Gastrocnemius medialis (tissue), 4 donors: Measurements from ENCODE around the gene ZNF350. TPM values are rescaled to one million over a fixed set of nuclear protein-coding genes. Genes with fewer than 3 reads are reported as not detected.
"Not testable (repeated sequence)": the region's sequence is repeated elsewhere in the genome, so short reads cannot be mapped to it uniquely, and the experiment has no call there.

Experiments used
- ATAC-seq, 2 donors: fragments of 150-250 bp; one replicate each; pipeline ENCODE4 v1.9.1; 2016
- DNase-seq, 2 donors: peaks; one replicate each; pipeline ENCODE4 v3.0.0-alpha.2; 2019
- H3K27ac ChIP-seq, 4 donors: fragments of 200-600 bp; sonication (generic); 1 replicate in 1 of 4; 2 replicates in 3 of 4; pipeline ENCODE4 v1.5.1; 2016 to 2018; ENCODE audit warnings: mild to moderate bottlenecking in 2 of 4, moderate library complexity in 1 of 4
- H3K27me3 ChIP-seq, 3 donors: fragments of 200-600 bp; sonication (generic) in 2 of 3; 1 replicate in 1 of 3; 2 replicates in 2 of 3; pipeline versions ENCODE4 v1.5.1 to v1.6.0; 2016 to 2019; ENCODE audit warnings: mild to moderate bottlenecking in 1 of 3, moderate library complexity in 1 of 3
- H3K36me3 ChIP-seq, 2 donors: fragments of 200-600 bp; sonication (generic) in 1 of 2; one replicate each; pipeline ENCODE4 v1.5.1; 2017 to 2018
- H3K4me1 ChIP-seq, 2 donors: fragments of 200-600 bp; sonication (generic) in 1 of 2; one replicate each; pipeline ENCODE4 v1.5.1; 2016 to 2017; ENCODE audit warnings: mild to moderate bottlenecking in 2 of 2
- H3K4me3 ChIP-seq, 4 donors: fragments of 200-600 bp; sonication (generic) in 3 of 4; 1 replicate in 1 of 4; 2 replicates in 3 of 4; pipeline ENCODE4 v1.5.1; 2016 to 2019; ENCODE audit warnings: mild to moderate bottlenecking in 2 of 4
- H3K9me3 ChIP-seq, 3 donors: fragments of 200-600 bp; sonication (generic) in 2 of 3; 1 replicate in 1 of 3; 2 replicates in 2 of 3; pipeline ENCODE4 v1.5.1; 2016 to 2019
- POLR2A ChIP-seq, 2 donors: fragments of 450-650 bp; IDR thresholded peaks; one replicate each; pipeline ENCODE4 v1.6.1; 2017; ENCODE audit warnings: antibody characterized with exemption in 2 of 2, mild to moderate bottlenecking in 2 of 2, moderate library complexity in 2 of 2
- in situ Hi-C, 4 donors: fragments of 200-750 bp; cut with MboI; loops; one replicate each; pipeline versions ENCODE4 v1.15.0 to v1.8.0; 2017; ENCODE audit warnings: low sequenced_read_pairs in 4 of 4
- intact Hi-C: fragments of 100-400 bp; cut with DNase I; formaldehyde crosslinking; loops from one replicate; pipeline ENCODE4 v1.15.1; 2023; ENCODE audit warnings: low total_unique reads
- total RNA-seq, 4 donors: library from RNA; depleted of rRNA; stranded (reverse); fragments of >200 nt; gene quantifications; one replicate each; pipeline versions ENCODE4 v1.1.0 to v1.2.3, GENCODE V29; 2016
- TF ChIP-seq, protein P1 (sequence below), 5 experiments: fragments of 450-650 bp in 3 of 5; fragments of 200-600 bp in 2 of 5; sonication (generic) in 2 of 5; IDR thresholded peaks in 4 of 5; conservative IDR thresholded peaks in 1 of 5; 1 replicate in 4 of 5; 2 replicates in 1 of 5; pipeline ENCODE4 v1.5.1; 2016 to 2019; ENCODE audit warnings: antibody characterized with exemption in 5 of 5, mild to moderate bottlenecking in 3 of 5, moderate library complexity in 3 of 5

Gene ZNF350
- total RNA-seq, 4 donors from 2014 or later: 1.7 to 6.0 (median 5.0) TPM

DNA sequence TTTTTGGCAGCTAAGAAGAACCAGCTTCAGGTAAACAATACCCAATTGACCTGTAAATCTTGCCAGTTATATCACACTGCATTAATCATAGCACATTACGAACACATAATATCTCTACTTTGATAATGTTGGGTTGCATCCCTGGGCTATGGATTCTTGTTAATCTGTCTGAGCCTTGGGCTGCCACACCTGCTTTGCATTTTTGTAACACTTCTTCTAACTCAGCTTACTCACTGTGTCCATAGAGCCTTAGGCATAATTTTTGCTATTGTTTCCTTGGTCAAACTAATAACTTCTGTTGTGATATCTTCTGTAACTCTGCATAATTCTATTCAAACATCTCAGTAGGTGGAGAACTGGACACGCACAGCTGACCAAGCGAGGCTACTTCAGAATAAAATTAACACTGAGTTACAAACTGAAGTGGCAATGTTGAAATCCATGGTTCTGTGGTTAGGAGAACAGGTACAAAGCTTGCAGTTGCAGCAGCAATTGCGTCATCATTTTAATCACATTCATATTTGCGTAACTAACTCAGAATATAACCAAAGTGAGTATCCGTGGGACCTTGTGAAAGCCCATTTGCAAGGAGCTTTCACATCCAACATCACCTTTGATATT lies 6.4 kb downstream of the ZNF350 start:
- Histone ChIP-seq H3K27me3 (no peaks in the 10 kb centered on the region), H3K27ac (no peak overlapping the region), H3K4me3 (no peak overlapping the region), H3K4me1 (peaks cover 2% of the 10 kb centered on the region in 2 donors), H3K9me3 (peaks cover 6 to 38% (median 16%) of the 10 kb centered on the region in 3 donors), H3K36me3 (peaks cover 0 to 56% of the 10 kb centered on the region in 2 donors)
- no peak for TF ChIP-seq POLR2A (IDR thresholded peaks at IDR 0.05)
- TF ChIP-seq, protein P1, sequence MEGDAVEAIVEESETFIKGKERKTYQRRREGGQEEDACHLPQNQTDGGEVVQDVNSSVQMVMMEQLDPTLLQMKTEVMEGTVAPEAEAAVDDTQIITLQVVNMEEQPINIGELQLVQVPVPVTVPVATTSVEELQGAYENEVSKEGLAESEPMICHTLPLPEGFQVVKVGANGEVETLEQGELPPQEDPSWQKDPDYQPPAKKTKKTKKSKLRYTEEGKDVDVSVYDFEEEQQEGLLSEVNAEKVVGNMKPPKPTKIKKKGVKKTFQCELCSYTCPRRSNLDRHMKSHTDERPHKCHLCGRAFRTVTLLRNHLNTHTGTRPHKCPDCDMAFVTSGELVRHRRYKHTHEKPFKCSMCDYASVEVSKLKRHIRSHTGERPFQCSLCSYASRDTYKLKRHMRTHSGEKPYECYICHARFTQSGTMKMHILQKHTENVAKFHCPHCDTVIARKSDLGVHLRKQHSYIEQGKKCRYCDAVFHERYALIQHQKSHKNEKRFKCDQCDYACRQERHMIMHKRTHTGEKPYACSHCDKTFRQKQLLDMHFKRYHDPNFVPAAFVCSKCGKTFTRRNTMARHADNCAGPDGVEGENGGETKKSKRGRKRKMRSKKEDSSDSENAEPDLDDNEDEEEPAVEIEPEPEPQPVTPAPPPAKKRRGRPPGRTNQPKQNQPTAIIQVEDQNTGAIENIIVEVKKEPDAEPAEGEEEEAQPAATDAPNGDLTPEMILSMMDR (IDR thresholded peaks at IDR 0.05 in 4 of 5, conservative IDR thresholded peaks at IDR 0.05 in 1 of 5): no peak
- in situ Hi-C loops: no loop called here
- DNase-seq (no peak), ATAC-seq (no peak)
- intact Hi-C loops: no loop called here

DNA sequence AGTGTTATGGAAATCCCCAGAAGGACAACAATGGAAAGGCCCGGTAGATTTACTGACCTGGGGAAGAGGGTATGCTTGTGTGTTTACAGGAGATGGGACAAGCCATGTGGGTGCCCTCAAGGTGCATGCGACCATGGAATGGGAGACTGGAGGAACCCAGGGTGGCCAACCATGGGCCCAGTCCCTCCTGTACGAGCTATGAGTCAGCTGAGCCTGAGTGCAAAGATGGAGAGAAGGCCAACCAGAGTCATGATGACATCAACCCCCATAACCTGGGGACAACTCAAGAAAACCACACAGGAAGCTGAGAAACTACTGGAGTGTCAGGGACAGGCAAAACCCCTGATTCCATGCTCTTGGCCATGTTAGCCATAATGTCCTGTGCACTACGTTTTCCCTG lies 7.8 kb downstream of the ZNF350 start:
- ATAC-seq (no peak), DNase-seq (no peak)
- TF ChIP-seq, protein P1 (IDR thresholded peaks at IDR 0.05 in 4 of 5, conservative IDR thresholded peaks at IDR 0.05 in 1 of 5): no peak
- TF ChIP-seq POLR2A (IDR thresholded peaks at IDR 0.05): no peak
- Histone ChIP-seq H3K4me1 (no peaks in the 10 kb centered on the region), H3K27ac (no peak overlapping the region), H3K36me3 (peaks cover 2 to 62% of the 10 kb centered on the region in 2 donors), H3K27me3 (no peaks in the 10 kb centered on the region), H3K9me3 (peaks cover 12 to 42% (median 19%) of the 10 kb centered on the region in 3 donors), H3K4me3 (no peak overlapping the region)
- intact Hi-C loops: no loop called here
- in situ Hi-C loops: no loop called here

DNA sequence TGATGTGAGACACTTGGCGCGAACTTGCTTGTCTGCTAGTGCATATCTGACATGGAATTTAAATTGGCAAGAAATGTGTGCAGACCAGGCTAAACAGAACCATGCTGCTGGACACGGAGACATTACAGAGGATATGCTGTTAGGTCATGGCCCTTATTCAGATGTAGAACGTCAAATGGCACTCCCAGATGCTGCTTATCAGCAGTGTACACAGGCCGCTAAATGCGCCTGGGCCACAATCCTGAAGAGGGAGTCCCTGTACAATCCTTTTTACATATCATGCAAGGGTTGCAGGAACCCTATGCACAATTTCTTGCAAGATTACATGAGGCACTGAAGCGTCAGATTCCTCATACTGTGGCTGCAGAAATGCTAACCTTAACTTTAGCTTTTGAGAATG lies 9.3 kb downstream of the ZNF350 start:
- Histone ChIP-seq H3K9me3 (peaks cover 17 to 57% (median 34%) of the 10 kb centered on the region in 3 donors), H3K27ac (no peak overlapping the region), H3K4me1 (no peaks in the 10 kb centered on the region), H3K27me3 (no peaks in the 10 kb centered on the region), H3K36me3 (peaks cover 16 to 77% of the 10 kb centered on the region in 2 donors), H3K4me3 (no peak overlapping the region)
- intact Hi-C loops (no loop called here), in situ Hi-C loops (no loop called here)
- DNase-seq (no peak), ATAC-seq (no peak)
- TF ChIP-seq POLR2A (IDR thresholded peaks at IDR 0.05): no peak
- TF ChIP-seq, protein P1 (IDR thresholded peaks at IDR 0.05 in 4 of 5, conservative IDR thresholded peaks at IDR 0.05 in 1 of 5): no peak

DNA sequence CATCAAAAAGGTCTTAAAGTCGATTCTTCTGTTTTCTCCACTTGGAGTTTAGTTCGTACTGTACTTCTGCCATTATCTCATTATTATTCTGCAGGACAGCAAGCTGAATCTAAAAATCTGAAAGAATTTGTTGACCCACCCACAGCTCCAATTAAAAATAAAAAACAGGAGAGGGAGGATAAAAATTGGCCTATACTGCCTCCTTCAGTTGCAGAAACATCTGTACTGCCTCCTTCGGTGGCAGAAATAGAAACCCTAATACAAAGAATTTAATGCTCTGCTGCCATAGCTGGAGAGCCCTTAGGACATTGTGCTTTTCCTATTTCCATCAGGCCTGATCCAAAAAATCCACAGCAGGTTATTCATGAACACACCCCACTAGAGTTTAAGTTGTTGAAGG lies 9.8 kb downstream of the ZNF350 start:
- DNase-seq: no peak
- H3K27ac ChIP-seq: no peak overlapping the region
- TF ChIP-seq POLR2A (IDR thresholded peaks at IDR 0.05): no peak
- TF ChIP-seq, protein P1 (IDR thresholded peaks at IDR 0.05 in 4 of 5, conservative IDR thresholded peaks at IDR 0.05 in 1 of 5): no peak
- H3K36me3 ChIP-seq: peaks cover 17 to 82% of the 10 kb centered on the region in 2 donors
- H3K9me3 ChIP-seq: peaks cover 20 to 62% (median 37%) of the 10 kb centered on the region in 3 donors
- no peak overlapping the region for H3K4me3 ChIP-seq
- intact Hi-C loops (no loop called here), in situ Hi-C loops (no loop called here)
- H3K27me3 ChIP-seq: no peaks in the 10 kb centered on the region
- no peaks in the 10 kb centered on the region for H3K4me1 ChIP-seq
- ATAC-seq: no peak

DNA sequence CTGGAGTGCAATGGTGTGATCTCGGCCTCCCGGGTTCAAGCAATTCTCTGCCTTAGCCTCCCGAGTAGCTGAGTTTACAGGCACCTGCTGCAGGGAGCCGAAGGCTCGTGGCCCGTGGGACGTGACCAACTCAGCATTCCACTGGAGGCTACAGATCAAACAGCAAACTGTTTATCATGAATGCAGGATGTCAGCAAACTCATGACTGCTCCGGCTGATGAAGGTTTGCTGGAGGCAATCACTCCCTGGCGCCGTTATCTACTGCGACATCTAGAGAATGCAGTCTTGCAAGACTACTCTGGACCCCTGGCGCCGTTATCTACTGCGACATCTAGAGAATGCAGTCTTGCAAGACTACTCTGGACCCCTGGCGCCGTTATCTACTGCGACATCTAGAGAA lies 10.9 kb downstream of the ZNF350 start:
- H3K36me3 ChIP-seq: peaks cover 23 to 85% of the 10 kb centered on the region in 2 donors

More for the DNA sequence above, 10.9 kb downstream of the ZNF350 start:
- H3K27me3 ChIP-seq, in situ Hi-C loops, H3K4me1 ChIP-seq, DNase-seq, H3K27ac ChIP-seq, ATAC-seq, intact Hi-C loops: not testable (repeated sequence)
- Histone ChIP-seq H3K9me3 (peaks cover 31 to 71% (median 41%) of the 10 kb centered on the region in 3 donors), H3K4me3 (peak overlapping the region in 1 of 4 donors; percentile 0)
